ENCODE measurements around the gene CCDC107.

The CCDC107 gene

DNA sequence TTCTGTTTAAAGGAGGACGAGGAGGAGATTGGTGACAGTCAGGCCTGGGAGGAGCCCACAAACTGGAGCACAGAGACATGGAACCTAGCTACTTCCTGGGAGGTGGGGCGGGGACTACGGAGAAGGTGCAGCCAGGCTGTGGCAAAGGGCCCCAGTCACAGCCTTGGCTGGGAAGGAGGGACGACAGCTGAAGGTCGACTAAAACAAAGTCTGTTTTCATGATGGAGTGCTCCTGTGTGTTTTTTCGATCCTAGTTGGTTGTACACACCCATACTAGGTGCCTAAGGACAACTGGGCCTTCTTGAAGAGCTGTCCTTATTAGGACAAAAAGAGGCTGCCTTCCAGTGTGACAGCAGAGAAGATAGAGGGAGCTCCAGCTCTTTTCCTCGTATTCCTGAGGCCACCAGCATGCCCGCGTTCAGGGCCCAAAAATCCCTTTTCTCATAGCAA, 2.9 kb downstream of the CCDC107 start:
- no peak for DNase-seq (ENCODE audit: low read depth in 2 of 2)

DNA sequence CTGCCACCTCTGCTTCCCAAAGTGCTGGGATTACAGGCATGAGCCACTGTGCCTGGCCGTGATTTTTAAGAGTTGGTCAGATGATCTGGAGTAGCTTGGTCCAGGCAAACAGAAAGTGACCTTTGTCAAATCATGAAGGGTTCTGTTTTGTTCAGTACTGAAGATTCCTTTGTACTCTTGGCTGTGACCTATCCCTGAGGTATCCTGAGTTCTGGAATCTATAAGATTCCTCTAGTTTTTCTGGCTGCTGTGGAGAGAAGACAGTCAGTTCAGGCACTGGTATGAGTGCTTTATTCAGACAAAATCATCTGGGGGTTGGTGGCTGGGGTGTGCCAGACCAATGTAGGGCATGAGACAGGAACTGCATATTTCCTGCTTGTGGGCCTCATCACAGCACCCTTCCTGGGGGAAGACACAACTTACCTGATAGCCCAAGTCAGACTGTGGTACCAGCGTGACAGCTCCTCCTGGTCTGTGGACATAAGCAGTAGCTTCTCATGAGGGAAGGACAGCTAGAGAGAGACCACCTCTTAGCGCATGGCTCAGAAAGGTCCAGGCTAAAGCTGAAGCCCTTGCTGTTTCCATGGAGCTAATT, 3.8 kb downstream of the CCDC107 start:
- no peak for DNase-seq (ENCODE audit: low read depth in 2 of 2)

DNA sequence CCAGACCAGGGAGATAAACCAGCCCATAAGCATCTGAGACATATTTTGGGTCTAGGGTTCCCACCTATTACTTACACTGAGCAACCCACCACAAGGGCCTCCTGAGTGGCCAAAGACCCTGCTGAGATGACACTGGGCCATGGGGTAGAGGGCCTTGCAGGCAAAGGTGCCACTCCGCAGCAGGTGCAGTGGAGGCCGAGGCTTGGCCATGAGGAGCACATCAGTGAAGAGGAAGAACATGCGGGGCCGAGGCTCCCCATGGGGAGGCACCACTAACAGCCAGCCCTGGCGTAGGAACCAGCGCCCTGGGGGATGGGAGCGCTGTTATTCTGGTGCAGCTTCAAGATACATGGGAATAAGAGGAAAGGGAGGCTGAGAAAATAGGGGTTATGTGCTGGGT, 4.3 kb downstream of the CCDC107 start:
- DNase-seq (ENCODE audit: low read depth in 2 of 2) = no peak

DNA sequence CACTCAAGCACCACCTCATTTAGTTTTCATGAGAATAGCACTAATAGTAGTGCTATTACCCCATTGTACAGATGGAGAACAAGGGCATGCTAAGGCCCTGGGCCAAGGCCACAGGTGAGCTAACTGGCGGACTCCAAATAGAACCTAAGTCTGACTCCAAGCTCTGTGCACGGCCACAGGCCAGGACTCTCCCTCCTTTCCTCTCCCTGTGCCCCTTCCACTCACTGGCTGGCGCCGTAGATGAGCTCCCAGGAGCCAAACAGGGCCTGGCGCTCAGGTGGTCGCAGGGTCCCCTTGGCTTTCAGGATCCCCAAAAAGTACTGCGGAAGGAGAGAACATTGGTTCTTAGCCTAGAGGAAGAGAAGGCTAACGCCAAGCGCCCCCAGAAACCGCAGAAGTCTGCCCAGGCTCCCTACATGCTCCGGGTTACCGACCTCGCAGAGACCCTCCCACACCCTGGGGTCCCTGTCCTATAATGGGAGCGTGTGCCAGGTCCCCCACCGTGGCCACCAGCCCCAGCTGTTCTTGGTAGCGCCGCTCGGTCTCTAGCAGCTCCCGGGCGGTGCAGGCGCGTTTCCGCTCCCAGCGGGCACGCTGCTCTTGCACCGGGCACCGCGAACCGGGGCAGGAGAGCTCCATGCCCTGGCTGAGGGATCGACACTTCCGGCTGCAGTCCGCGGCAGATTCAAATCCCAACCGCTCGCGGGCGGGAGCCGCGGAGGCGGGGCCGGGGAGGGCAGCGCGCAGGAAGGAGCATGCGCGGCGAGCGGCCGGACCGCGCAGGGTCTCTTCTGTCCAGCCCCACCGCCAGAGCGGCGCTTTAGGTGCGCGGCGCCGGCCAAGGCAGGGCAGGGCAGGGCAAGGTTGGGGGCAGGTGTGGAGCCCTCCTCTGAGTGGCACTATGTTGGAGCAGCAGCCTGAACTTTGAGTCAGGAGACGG, 6.7 kb downstream of the CCDC107 start, which contains the start of gene ARHGEF39:
Gene ARHGEF39 (minus strand): TSS at position 665 of the 940 bp plus-strand sequence. CDS start 26 bp downstream, at position 639.
- DNase-seq (ENCODE audit: low read depth in 2 of 2) = no peak

DNA sequence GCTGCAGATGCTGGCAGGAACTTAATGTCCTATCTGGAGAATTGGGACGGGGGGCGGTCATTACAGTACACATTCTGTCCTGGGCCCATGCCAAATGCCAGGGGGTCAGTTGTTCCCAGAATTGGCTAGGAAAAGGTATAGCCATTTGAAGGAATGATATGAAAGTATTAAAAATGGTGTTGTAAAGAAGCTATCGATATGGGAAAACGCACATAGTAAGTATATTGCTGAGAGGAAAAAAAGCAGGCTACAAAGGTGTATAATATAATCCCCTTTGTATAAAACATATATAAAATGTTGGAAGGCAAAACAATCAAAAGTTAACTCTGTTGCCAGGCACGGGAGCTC, 7.4 kb downstream of the CCDC107 start:
- DNase-seq (ENCODE audit: low read depth in 2 of 2) = no peak

DNA sequence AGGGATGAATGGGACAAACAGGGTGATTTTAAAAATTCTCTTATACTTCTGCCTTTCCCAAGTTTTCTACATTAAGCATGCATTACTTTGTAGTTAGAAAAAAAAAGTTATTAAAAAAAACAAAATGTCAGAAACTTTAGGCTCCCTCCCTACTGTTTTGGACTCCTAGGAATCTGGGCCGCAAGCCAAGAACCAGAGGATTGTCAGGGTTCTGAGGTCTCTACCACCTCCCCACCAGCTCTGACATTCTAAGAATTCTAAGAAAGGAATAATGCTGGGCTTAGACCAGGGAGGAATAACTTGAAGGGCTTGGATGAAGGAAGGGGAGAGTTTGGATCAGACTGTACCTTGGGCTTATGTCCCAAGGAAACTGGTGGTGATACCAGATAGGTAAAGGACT, 8.0 kb downstream of the CCDC107 start:
- DNase-seq (ENCODE audit: low read depth in 2 of 2) = no peak

DNA sequence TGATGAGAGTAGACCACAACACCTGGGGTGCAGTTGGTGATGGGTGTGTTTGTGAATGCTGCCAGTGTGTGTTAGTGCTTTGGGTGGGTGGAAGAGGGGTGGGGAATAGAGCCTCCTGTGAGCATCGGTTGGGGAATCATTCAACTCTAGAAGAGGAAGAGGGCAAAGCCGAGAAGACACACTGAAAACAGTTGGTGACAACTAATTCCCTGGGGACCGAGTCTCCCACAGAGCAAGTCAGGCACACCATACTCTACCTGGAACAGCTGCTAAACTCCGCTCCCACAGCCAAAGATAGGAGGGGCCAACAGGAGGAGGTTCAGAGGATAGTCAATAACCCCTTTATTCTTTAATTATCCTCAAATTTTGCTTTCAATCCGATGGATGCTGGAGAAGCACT, 8.5 kb downstream of the CCDC107 start:
- no peak for DNase-seq (ENCODE audit: low read depth in 2 of 2)

DNA sequence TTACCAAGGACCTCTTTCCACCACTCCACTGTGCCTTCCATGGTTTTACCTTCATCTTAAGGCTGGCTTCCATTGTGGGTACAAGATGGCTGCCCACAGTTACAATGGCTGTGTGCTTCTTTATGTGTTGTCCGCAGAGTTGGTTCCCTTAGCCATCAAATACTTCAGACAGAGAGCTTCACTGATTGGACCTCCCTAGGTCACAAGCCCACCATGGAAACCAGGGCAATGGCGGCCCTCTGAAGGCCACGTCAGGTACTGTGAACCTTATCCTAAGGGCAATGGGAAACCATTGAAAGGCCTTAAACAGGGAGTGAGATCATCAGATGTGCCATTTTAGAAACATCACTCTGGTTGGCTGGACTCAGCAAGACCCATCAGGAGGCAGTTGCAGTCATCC, 9.8 kb downstream of the CCDC107 start:
- DNase-seq (ENCODE audit: low read depth in 2 of 2) = no peak

DNA sequence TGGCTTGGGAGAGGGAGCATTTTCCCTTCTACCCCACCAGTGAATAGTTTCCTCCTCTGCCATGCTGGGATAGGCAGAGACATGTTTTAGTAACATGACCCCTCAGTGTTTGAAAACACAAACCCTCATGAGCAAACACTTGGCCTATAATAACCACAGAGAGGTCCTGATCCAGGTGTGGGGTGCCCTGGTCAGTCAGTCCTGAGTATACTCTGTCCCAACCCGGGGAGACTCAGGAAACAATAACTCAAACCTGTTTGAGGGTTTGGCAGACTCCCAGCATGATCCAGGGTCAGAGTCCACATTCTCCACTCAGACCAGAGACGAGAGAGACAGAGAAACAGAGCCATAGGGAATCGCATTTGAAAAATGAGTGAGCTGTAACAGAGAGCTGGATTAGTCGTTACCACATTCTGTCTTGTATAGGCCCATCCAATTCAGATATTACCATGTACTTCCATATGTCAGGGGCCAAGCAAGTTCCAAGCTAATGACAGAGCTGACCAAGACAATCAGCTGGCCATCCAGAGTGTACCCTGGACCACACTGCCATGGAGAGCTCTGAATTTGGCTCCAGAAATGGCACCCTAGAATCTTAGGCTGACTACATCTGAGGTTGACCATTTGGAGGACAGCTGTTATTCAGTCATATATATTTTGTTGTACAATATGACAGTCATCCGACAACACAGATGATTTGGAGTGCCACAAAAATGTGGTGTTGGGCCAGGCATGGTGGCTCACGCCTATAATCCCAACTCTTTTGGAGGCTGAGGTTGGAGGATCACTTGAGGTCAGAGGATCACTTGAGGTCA, 11.4 kb downstream of the CCDC107 start:
- DNase-seq (ENCODE audit: low read depth in 2 of 2) = no peak

DNA sequence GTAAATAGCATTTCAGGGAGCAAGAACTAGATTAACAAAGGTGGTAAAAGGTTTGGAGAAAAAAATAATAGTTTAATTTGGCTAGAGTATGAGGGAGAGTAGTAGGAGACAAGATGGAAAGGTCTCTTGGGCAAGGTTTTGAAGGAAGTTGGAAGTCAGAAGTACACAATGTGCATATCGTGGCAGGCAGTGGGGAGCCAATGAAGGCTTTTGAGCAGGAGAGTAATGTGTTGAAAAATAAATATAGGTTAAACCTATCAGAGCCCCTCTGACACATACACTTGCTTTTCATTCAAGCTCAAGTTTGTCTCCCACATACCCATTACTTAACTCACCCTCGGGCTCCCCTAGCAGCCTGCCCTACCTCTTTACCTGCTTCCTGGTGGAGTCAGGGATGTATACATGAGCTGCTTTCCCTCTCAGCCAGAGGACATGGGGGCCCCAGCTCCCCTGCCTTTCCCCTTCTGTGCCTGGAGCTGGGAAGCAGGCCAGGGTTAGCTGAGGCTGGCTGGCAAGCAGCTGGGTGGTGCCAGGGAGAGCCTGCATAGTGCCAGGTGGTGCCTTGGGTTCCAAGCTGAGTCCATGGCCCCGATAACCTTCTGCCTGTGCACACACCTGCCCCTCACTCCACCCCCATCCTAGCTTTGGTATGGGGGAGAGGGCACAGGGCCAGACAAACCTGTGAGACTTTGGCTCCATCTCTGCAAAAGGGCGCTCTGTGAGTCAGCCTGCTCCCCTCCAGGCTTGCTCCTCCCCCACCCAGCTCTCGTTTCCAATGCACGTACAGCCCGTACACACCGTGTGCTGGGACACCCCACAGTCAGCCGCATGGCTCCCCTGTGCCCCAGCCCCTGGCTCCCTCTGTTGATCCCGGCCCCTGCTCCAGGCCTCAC, 15.3 kb downstream of the CCDC107 start, which contains the start of gene CA9:
Gene CA9 (plus strand): TSS at position 797 of the 893 bp plus-strand sequence. CDS start 32 bp downstream, at position 829.
- DNase-seq (ENCODE audit: low read depth in 2 of 2) = no peak

DNA sequence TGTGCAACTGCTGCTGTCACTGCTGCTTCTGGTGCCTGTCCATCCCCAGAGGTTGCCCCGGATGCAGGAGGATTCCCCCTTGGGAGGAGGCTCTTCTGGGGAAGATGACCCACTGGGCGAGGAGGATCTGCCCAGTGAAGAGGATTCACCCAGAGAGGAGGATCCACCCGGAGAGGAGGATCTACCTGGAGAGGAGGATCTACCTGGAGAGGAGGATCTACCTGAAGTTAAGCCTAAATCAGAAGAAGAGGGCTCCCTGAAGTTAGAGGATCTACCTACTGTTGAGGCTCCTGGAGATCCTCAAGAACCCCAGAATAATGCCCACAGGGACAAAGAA, 15.9 kb downstream of the CCDC107 start:
- no peak for DNase-seq (ENCODE audit: low read depth in 2 of 2)

DNA sequence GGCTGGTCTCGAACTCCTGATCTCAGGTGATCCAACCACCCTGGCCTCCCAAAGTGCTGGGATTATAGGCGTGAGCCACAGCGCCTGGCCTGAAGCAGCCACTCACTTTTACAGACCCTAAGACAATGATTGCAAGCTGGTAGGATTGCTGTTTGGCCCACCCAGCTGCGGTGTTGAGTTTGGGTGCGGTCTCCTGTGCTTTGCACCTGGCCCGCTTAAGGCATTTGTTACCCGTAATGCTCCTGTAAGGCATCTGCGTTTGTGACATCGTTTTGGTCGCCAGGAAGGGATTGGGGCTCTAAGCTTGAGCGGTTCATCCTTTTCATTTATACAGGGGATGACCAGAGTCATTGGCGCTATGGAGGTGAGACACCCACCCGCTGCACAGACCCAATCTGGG, 17.1 kb downstream of the CCDC107 start:
- no peak for DNase-seq (ENCODE audit: low read depth in 2 of 2)

DNA sequence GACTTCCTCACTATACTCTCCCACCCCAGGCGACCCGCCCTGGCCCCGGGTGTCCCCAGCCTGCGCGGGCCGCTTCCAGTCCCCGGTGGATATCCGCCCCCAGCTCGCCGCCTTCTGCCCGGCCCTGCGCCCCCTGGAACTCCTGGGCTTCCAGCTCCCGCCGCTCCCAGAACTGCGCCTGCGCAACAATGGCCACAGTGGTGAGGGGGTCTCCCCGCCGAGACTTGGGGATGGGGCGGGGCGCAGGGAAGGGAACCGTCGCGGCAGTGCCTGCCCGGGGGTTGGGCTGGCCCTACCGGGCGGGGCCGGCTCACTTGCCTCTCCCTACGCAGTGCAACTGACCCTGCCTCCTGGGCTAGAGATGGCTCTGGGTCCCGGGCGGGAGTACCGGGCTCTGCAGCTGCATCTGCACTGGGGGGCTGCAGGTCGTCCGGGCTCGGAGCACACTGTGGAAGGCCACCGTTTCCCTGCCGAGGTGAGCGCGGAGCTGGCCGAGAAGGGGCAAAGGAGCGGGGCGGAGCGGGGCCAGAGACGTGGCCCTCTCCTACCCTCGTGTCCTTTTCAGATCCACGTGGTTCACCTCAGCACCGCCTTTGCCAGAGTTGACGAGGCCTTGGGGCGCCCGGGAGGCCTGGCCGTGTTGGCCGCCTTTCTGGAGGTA, 17.8 kb downstream of the CCDC107 start:
- DNase-seq (ENCODE audit: low read depth in 2 of 2) = no peak

DNA sequence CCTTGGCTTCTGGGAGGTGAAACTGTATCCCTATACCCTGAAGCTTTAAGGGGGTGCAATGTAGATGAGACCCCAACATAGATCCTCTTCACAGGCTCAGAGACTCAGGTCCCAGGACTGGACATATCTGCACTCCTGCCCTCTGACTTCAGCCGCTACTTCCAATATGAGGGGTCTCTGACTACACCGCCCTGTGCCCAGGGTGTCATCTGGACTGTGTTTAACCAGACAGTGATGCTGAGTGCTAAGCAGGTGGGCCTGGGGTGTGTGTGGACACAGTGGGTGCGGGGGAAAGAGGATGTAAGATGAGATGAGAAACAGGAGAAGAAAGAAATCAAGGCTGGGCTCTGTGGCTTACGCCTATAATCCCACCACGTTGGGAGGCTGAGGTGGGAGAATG, 21.0 kb downstream of the CCDC107 start:
- DNase-seq (ENCODE audit: low read depth in 2 of 2) = no peak

DNA sequence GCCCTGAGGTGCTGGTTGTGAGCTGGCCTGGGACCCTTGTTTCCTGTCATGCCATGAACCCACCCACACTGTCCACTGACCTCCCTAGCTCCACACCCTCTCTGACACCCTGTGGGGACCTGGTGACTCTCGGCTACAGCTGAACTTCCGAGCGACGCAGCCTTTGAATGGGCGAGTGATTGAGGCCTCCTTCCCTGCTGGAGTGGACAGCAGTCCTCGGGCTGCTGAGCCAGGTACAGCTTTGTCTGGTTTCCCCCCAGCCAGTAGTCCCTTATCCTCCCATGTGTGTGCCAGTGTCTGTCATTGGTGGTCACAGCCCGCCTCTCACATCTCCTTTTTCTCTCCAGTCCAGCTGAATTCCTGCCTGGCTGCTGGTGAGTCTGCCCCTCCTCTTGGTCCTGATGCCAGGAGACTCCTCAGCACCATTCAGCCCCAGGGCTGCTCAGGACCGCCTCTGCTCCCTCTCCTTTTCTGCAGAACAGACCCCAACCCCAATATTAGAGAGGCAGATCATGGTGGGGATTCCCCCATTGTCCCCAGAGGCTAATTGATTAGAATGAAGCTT, 21.8 kb downstream of the CCDC107 start:
- DNase-seq (ENCODE audit: low read depth in 2 of 2) = no peak

DNA sequence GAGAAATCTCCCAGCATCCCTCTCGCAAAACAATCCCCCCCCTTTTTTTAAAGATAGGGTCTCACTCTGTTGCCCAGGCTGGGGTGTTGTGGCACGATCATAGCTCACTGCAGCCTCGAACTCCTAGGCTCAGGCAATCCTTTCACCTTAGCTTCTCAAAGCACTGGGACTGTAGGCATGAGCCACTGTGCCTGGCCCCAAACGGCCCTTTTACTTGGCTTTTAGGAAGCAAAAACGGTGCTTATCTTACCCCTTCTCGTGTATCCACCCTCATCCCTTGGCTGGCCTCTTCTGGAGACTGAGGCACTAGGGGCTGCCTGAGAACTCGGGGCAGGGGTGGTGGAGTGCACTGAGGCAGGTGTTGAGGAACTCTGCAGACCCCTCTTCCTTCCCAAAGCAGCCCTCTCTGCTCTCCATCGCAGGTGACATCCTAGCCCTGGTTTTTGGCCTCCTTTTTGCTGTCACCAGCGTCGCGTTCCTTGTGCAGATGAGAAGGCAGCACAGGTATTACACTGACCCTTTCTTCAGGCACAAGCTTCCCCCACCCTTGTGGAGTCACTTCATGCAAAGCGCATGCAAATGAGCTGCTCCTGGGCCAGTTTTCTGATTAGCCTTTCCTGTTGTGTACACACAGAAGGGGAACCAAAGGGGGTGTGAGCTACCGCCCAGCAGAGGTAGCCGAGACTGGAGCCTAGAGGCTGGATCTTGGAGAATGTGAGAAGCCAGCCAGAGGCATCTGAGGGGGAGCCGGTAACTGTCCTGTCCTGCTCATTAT, 22.4 kb downstream of the CCDC107 start:
- DNase-seq (ENCODE audit: low read depth in 2 of 2) = no peak

DNA sequence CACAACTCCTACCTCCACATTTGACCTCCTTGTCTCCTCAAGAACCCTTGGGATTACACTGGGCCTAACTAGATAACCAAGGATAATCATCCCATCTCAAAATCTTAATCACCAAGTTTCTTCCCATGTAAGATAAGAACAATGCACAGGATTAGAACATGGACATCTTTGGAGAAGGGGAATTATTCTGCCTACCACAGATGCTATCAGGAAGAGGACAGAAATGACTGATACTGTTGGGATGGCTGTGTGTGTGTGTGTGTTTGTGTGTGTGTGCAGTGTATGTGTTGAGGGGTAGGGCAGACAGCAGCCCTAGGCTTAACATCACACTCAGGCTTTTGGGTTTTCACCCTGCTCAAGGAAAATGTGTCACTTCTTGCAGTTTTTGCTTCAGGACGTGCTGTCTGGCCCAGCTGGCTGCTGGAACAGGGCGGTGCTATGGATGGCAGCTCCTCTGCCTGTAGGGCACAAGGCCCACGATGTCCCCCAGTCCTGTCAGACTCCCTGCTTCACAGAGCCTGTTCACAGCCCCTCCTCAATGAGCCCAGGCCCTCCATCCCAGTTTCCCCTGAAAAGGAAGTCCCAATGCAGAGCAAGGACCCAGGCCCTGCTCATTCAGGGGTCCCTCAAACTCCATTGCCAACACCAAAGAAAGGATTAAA, 23.4 kb downstream of the CCDC107 start:
- DNase-seq (ENCODE audit: low read depth in 2 of 2) = no peak

DNA sequence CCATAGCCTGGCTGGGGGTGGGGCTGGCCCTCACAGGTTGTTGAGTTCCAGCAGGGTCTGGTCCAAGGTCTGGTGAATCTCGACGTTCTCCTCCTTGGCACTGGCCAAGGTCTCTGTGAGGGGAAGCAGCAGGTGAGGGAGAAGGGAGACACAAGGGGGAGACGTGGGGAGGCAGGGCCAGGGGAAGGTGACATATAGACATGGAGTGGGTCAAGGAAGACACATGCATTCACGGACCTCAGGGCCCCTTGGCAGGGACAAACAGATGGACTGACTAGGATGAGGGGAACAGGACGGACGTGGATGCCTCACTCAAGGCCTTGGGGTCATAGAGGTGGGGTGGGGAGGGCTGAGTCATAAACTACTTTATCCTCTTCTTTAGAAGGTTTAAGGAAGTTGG, 24.0 kb downstream of the CCDC107 start:
- DNase-seq (ENCODE audit: low read depth in 2 of 2) = no peak
